ENCODE measurements around the gene USP47.
A peak's percentile ranks its signal among the peaks of the same experiment; 100 is the strongest.
"Not testable (repeated sequence)": the region's sequence is repeated elsewhere in the genome, so short reads cannot be mapped to it uniquely, and the experiment has no call there.

USP47 gene

DNA sequence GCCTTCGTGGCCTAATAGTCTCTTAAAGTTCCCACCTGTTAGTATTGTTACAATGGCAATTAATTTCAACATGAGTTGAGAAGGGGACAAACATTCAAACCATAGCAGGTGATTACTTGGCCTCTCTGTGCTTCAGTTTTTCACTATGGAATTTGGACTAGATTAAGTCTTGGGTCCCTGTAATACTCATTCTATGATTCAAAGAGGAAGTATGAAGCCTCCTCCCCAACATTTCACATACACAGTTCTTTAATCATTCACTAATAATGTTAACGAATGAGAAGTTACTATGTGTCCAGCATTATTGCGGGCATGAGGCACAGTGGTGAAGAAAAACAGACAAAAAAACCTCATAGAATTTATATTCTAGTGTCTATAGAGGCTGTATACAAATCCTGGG lies 19.9 kb upstream of the USP47 start:
- DNase-seq, result no peak

DNA sequence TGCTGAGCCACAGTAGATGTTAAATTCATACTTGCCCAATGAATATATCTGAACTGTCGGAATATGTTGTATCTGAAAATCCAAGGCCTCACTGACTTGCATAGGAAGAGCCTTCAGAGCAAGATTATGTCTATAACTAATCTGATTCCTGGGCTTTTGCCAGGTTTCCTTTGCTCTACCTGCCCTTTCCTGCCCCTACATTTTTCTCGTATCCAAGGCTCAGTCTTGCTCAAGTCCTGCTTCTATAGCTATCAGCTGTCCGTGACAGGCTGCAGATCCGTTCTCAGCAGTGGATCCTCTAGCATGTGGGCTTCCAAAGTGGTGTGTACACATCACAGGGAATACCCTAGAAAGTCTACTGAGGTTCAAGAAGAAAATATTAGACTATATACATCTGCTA lies 18.8 kb upstream of the USP47 start:
- DNase-seq, result no peak

DNA sequence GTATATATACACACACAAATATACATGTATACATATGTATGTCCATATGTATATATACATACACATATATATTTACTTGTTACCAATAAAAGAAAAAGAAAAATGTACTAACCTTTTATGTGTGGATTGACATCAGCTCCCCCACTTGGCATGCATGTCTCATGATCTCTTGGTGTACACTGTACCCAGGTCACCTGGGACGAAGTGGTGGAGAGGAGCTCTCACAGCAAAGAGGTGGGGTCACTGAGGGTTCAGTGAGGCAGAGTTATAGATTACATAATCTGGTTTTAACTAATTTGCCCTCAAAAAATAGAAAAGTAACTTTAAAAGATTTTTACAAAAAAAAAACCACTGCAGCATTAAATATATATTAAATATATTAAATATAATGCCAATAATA lies 15.5 kb upstream of the USP47 start:
- no peak for DNase-seq

DNA sequence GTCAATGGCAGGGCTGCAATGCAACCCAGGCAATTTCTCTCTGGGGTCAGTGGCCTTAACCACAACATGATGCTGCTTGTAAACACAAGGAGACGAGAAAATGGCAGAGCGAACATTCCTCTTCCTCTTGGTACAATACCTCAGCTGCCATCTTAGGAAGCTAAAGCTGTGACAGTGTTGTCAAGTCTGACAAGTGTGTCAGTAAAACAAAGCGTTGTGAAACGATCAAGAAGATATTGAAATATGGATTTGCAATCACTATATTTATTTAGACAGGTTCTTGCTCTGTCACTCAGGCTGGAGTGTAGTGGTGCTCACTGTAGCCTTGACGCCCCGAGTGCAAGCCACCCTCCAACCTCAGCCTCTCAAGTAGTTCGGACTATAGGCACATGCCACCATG lies 14.5 kb upstream of the USP47 start:
- DNase-seq, result no peak

DNA sequence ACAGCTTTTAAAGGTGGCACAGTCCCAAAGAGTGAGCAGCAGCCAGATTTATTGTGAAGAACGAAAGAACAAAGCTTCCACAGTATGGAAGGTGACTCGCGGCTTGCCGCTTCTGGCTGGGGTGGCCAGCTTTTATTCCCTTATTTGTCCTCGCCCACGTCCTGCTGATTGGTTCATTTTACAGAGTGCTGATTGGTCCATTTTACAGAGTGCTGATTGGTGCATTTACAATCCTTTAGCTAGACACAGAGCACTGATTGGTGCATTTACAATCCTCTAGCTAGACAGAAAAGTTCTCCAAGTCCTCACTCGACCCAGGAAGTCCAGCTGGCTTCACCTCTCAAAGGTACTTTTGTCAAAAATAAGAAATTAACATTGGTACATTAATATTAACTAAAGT lies 10.4 kb upstream of the USP47 start:
- not testable (repeated sequence) for DNase-seq

DNA sequence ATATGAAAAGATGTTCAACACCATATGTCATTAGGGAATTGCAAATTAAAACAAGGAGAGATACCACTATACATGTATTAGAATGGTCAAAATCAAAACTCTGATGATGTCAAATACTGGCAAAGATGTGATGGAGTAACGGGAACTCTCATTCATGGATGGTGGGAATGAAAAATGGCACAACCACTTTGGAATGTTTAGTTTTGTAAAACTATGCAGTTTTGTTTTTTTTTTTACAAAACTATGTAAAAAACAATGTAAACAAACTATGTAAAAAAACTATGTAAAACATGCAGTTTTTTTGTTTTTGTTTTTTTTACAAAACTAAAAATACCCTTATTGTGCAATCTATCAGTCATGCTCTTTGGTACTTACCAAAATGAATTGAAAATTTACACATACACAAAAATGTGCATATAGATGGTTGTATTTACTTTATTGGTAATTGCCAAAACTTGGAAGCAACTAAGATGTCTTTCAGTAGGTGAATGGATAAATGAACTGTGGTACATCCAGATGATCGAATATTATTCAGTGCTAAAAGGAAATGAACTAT lies 5.0 kb upstream of the USP47 start:
- no peak for DNase-seq

DNA sequence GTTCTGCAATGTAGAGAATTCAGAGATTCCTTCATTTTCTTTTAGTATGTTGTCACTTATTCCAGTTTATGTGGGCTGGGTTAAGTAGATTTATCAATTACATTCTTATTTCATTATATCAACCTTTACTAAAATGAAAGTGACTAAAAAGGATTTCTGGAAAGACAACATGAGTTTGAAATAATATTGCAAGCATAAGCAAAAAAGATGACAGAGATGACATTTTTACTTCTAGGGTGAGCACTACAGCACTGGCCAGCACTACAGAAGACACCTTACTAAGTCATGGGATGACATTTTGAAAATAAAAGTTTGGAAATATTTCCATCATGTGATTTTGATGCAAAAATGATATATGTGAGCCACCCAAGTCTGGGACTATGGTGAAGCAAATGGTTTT lies 2.1 kb upstream of the USP47 start:
- DNase-seq, result no peak

DNA sequence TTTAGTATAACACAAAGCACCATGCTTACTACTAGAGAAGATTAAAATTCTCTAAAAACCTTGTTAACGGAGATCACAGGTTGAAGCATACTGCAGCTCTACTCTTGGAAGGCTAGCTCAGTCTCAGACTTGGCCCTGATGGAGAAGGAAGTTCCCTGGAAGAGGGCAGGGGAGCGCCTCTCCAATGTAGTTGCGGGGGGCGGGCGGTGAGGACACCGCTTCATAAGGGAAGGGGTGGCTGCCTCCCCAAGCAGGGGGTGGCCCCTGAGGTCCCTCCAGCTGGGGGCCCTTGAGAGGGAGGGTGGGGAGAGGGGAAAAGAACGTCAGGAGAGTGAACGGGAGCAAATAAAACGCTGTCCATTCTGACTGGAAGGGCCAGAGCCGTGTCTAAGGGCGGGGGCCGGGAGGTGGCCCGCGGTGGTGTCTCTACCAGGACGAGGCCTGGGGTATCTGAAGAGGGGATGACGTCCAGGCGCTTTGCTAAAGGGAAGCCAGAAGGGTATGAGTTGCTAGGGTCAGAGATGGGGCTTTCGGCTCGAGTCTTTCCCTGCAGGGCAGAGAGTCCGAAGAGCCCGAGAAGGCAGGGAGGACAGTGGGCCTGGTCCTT lies 553 bp upstream of the USP47 start:
- DNase-seq, result peak in 40 of 51 donors; percentile 19 to 92 (median 68)

DNA sequence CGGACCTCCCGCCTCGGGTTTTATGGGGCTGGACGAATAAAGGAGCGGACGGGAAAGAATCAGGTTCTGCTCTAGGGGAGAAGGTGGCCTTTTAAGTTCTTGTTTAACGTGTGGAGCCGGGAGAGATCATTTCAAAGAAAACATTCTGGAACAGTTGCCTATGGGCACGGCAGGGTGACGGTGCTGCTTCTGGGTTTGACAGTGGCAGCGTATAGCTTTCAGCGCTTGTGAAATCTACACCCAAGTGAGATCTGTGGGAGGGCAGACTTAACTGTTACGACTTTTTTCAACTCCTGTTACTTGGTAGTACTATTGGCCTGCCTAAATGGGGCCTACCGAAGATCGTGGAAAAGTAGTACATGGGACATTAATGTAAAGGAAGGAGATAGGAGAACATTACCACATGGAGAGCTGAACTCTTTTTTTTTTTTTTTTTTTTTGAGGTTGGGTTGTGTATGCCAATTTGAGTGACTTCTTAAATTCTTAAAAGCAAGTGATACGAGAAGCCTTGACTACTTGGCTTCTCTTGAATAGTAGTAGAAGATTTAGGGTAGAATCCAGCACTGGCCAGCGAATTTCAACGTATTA lies 743 bp downstream of the USP47 start:
- peak in 26 of 51 donors; percentile 4 to 80 (median 44) for DNase-seq

DNA sequence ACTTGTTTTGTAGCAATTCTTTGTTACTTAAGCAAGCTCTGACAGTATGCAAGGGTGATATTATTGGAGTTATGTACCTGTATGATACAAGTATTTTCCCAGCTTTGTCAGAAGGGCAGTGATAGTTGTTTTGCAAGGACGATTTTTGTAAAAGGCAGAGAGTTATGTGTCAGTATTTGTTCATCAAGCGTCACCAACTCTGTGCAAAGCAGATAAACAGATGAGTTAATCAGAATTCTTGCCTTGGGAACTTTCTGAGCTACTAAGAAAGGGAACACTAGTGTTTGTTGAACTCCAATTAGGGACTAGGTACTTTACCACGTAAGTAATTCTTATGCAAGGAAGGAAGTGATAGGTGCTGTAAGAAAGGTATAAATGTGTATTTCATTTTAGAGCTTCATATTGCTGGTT lies 1.4 kb downstream of the USP47 start:
- DNase-seq, result peak in 1 of 51 donors; percentile 29

DNA sequence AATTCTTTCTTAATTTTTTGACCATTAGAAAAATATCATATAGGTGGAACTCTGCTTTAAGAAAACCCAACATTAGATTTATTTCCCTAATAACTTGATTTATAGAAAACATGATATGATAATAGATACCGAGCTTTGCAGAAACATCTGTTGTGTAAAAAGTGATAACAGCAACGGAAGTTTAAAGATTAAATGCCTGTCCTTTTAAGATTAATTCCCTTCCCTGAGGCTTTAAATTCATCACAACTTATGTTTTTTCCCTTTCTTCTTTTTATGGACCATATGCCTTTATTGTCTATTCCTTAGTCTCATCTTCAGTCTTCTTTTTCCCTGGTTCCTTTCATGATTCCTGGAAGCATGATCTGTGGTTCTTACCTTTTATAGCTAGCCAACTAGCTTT lies 1.9 kb downstream of the USP47 start:
- DNase-seq, result no peak

DNA sequence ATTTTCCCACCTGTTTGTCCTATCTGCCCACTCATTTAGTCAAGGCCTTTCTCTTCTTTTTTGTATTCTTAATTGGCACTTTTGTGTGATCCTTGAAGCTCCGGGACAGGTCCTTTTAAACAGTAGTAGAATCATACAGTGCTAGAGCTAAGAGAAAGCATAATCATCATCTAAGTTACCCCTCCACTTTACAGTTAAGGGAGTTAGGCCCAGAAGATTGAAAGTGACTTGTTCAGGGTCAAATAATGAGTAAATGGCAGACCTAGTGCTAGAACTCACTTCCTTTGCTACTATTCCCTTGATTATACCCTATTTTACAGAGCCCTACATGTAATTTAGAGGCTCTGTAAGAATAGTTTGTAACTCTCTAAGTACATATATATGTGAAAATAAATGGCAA lies 2.5 kb downstream of the USP47 start:
- no peak for DNase-seq

DNA sequence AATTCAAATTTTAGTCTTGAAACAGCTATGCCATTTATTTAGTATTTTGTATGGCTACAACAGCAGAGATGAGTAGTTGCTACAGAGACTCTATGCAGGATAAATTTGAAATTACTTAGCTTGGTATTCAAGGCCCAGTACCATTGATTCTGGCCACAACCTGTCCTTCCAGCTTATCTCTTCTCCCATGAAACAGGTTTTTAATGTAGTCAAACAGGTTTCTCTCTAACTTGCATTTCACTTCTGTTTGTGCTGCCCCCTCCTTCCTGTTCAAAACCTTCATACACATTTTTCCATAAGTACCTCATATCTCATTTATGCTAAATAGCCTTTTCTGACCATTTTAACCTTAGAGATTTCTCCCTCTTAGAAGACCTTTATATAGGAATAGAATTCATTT lies 3.3 kb downstream of the USP47 start:
- no peak for DNase-seq

DNA sequence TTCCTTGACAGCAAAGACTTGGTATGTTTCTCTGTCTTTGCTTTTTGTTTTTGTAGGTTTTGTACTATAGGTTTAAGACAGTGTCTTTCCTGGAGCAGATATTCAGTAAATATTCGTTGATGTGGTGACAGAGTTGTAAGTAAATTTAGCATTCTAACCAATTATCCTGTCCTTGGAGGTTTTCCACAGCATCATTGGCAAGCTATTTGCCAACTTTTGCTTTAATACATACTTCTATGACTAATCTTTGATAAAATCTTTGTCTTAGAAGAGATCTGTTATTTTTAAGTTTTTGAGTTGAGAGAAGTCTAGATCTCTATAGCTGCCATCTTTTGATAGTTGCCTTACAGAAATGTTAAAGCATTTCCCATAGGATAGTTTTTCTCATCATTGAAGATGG lies 3.8 kb downstream of the USP47 start:
- DNase-seq, result no peak

DNA sequence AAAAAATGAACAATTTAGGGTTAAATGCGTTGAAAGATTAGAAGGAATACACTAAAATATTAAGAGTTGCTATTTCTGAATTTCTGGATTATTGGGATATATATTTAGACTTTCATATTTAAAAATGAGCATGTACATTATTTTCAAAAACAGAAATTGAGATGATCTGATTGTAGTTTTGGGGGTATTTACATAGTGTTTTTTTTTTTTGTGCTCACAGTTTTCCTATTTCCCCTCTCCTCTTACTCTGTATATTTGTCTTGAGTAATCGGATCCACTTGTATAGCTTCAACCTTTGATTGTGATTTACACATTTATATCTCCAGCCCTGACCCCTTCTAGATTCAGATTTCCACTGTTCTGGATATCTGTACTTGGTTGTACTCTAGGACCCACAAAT lies 5.3 kb downstream of the USP47 start:
- DNase-seq, result no peak

DNA sequence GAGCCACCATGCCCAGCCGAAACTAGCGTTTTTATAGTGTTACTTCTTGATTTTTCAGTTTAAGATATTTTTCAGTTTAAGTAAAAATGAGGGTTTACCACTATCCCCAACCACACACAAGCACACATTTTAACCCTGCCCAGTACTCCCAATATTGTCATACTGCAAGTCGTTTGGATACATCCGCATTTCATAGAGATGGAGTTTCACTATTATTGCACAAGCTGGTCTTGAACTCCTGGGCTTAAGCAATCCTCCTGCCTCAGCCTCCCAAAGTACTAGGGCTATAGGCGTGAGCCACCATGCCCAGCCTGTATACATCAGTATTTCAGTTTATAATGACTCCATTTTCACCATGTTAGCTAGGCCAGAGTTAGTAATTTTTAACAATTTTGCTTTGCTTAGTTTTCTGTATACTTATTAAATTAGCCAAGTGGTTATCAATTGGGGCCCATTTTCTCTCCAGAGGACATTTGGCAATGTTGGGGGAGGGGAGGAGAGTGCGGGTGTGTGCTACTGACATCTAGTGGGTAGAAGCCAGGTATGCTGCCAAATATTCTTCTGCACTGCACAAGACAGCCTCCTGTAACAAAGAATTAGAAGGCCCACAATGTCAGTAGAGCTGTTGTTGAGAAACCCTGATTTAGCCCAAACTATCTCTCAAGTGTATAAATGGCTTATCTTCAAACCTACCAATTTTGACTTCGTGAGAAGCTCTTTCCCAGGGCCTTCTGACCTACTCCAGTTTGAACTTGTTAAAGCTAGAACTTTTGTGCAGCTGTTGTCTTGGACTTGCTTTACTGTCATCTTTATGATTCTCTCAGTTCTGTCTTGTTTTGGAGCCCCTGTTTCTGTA lies 7.3 kb downstream of the USP47 start:
- peak in 13 of 51 donors; percentile 2 to 63 (median 15) for DNase-seq

DNA sequence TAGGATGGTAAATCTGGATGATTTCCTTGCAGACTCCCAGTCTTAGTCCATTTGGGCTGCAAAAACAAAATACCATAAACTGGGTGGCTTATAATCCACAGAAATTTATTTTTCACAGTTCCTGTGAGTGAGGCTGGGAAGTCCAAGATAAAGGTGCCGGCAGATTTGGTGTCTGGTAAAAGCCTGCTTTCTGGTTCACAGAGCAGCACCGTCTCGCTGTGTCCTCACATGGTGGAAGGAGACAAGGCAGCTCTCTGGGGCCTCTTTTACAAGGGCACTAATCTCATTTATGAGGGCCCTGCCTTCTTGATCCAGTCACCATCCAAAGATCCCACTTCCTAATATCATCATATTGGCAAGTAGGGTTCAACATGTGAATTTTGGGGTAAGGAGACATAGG lies 8.9 kb downstream of the USP47 start:
- DNase-seq, result no peak

DNA sequence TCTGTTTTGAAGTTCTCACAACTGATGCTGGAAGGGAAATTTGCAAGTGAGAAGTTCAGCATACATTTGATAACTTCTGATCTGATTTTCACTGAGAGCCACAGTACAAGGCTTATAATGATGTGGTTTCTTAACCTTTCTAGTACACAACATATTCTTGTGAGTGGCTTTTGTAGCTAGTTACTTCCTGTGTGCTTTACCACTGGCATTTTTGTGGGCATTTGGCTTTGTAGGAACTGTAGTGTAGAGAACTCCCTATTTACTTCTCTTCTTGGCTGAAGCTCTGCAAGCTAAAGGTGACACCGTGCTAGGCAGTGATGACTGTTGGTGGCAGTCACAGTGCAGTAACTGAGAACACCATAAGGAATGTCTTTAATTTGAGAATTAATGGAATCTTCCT lies 14.9 kb downstream of the USP47 start:
- no peak for DNase-seq

DNA sequence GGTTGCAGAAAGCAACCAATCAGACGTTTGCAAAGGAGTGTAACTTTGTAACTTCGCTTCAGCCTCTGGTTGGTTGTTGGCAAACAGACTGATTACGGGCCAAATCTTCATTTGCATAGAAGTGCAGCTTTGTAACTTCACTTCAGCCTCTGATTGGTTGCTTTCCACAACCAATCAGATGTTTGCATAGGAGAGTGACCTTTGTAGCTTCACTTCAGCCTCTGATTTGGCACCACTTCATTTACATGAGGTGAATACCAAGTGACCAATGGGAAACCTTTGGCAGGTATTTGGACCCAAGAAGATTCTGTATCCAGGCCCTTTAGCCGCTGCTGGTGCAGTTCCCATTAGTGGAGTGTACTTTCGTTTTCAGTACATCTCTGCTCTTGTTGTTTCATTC lies 16.0 kb downstream of the USP47 start:
- DNase-seq, result no peak

DNA sequence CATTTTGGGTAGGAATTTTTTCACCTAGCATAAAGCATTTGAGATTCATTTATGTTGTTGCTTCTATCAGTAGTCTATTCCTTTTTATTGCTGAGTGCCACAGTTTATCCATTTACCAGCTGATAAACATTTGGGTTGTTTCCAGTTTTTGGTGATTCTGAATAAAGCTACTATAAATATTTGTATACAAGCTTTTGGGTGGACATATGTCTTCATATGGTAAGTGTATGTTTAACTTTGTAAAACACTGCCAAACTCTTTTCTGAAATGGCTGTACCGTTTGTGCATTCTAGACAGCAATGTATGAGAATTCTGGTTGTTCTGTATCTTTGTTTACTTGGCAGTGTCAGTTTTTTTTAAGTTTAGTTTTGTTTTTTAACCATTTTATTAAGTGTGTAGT lies 16.9 kb downstream of the USP47 start:
- DNase-seq, result no peak

DNA sequence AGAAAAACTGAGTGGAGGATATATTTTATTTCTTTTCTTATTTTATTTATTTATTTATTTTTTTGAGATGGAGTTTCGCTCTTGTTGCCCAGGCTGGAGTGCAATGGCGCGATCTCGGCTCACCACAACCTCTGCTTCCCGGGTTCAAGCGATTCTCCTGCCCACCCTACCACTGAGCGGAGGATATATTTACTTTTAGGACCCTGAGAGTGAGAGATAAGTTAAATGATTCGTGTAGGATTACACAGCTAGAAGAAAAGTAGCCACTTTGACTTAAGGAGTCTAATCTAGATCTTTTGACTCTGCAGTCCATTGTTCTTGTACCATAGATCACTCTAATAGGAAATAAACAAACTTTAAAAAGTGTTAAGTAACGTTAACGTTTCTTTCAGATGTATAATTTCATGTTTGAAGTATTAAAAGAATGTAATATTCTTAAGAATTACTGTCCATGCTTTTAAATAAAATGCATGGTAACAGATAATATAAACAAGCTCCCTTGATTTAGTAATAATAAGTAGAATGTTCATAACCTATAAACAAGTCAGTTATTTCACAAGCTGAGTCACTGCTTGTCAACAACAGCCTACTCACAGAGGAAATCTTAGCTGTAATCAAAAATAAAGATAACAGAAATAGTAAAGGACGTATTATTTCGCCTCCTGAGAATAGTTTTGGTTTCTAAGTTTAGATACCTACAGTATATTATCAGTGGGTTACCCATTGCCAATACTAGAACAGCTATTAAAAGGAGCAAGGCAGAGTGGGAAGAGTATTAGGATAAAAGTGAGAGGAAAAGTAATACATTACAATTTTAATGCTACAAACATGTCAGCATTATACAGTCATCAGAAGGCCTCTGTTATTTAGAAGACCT lies 18.6 kb downstream of the USP47 start:
- no peak for DNase-seq

DNA sequence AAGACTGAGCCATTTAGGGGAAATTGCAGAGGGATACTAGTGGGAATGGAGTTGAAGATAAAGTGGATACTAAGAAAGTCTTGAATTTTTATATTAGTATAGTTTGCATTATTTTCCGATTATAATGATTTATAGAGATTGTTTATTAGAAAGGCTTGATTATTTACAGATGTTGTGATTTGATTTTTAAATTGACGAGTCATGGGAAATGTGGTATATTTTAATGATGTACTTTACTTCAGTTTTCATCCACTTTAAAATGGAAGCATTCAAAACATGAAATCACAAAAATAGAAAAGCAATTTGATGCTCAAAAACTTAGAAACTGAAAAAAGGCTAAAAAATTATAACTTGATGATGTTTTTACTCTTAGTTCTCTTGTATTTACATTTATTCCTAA lies 21.2 kb downstream of the USP47 start:
- no peak for DNase-seq

All from hypothalamus (tissue), 51 donors.